Eye (tissue), 1 donor: ENCODE data around the gene TOMM34.

ENCODE experiments used
- DNase-seq: peaks from one replicate; pipeline ENCODE4 v3.0.0-alpha.2; 2015

The TOMM34 gene

DNA sequence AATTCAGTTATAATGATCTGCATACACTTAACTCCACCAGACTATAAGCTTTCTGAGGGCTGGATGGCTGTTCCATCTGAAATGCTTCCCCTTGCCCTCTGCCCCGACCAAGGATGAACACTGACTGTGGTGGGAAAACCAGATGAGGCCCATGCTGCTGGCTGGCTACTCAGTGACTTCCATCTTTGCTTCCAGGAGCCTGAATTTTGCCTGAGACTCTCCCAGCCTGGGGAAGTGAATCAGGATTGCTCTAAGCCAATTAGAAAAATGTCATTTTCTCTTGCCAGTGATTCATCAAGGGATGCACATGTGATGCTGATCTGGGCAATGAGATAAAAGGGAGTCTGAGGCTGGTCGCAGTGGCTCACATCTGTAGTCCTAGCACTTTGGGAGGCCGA lies 1.7 kb upstream of the TOMM34 start:
- DNase-seq: no peak

DNA sequence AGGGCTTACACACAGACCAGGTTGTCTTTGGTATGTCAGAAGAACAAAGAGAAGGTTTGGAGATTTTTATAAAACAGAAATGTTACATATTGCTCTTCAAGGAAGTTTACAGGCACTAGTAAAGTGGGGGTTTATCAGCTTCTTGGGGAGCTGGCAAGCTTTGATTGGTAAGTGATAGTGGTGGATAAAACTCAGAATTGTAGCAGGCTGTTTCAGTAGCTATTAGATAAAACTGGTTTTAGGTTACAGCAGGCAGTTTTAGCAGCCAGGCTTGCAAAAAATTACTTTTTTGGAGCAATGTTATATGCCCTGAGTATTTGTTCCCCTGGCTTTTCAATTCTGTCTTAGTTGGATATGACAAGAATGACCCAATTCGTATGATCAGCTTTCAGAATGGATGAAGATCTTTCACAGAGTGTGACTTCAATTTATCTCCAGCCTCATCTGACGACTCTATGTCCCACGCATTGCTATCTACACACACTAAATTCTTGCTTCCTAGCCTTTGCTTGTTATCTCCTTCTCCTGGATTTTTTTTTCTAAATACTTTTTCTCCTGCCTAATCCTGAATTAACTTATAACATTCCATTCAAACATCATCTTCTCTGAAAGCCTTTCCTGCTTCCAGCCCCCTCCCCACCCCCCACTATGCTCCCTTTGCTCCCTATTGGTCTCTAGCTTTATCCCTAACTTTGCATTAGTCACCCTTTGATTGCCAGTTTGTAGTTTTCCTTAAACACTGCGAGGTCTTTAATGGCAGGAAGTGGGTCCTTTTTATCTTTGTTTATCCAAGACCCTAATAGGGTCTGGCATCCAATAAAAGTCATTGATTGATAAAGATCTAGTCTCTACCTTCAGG lies 1.0 kb upstream of the TOMM34 start:
- DNase-seq: no peak

DNA sequence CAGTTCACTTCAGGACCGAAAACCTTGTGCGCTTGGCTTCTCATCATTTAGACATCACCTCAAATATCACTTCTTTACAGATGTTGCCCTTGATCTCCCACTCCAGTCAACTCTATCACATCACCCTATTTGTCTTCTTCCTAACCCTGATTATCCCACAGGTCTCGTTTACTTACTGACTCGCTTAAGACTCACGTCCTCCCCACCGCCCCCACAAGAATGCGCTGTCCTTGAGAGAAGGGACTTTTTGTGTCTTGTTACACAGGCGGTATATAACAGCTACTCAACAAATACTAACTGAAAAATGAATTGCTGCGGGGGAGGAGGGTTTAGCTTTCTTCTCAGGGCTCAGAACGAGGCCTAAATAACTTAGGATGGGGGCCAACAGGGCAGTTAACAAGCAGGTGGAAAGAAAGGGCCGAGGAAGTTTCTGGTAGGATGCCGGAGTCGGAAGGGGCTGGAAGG lies 527 bp downstream of the TOMM34 start:
- DNase-seq: peak; percentile 66

DNA sequence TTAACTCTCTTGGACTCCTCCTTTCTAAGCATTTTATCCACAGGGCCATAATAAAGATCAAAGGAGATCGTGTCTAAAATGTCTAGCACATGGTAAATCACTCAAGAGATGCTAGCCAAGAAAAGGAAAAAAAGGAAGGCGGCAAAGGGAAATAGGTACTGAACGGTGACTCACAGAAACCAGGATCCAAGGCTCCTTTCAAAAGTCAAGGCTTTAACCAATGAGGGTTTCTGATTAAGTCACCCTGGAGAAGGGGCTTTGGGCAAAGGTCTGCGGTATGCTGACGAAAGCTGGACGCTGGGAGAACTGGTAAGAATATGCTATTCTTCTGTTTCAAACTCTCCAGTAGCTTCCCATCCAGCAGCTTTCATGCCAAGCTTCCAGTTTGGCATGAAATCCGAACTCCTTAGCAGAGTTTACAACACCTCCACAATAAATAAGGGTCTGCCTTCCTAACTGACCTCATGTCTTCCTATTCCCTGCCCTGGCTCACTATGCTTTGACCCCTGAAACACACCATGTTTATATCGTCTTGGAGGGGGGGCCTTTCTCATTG lies 1.0 kb downstream of the TOMM34 start:
- no peak for DNase-seq

DNA sequence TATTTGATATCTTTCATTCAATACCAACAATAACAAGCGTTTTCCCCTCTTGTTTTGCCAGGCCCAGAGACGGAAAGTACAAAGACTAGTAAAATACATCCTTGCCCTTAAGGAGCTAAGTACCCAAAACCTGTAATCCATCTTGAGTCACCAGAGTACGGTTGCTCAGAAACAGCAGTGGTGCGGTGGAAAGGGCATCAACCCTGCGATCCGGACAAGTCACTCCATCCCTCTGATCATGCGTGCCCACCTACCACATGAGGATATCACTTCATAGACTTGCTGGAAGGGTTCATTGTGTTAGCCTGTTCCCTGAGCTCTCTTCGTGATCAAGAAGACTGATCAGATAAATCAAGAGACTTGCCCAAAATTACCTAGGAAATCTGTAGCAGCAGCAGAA lies 1.9 kb downstream of the TOMM34 start:
- DNase-seq: no peak

DNA sequence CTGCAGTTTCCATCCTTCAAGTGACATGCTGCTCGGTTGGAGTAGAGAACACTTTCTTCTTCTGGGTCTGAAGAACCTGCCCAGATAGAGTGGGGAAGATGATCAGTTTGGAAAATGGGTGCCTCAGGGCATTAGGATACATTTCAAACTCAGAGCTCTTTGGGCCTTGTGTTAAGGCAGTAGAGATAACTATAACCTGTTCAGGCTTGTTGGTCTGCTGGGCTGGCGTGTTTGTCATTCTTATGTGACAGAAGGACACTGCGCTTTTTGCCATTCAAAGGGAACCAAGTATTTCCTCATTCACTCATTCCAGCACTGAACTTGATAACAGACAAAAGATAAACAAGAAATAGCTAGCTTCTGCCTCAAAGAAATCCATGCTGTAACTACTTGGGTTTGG lies 3.8 kb downstream of the TOMM34 start:
- no peak for DNase-seq

DNA sequence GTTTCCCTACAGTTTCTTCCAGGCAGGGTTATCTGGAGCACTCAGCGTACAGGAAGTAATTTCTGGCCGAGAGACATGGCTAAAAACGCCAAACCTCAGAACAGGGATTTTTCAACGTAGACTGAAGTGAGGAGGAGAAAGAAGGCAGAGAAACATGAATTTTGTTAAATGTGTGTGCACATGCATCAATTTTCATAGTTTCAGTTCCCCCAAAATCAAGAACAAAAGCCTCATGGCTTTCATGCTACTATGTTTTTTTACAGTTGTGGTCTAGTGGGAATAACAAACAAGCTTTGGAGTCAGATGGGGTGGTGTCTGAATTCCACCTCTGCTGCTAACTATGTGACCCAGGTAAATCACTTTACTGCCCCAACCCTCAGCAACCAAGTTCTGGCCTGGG lies 4.9 kb downstream of the TOMM34 start:
- no peak for DNase-seq

DNA sequence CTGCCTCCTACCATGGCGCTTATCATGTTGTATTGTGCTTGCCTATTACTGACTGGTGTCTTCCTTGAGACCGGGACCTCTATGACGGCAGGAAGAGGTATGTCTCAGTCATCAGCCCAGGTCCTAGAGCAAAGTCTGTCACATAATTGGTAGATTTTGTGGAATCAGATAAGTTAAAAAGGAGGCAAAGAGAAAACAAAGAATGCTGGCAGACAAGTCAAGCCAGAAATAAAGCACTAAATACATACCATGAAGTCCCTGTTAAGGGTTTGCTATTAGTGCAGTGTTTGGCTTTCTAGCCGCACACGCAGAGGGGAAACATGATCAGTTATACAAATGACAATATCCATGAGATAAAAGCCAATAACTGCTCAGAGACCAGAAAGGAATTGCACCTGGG lies 6.0 kb downstream of the TOMM34 start:
- DNase-seq: no peak

DNA sequence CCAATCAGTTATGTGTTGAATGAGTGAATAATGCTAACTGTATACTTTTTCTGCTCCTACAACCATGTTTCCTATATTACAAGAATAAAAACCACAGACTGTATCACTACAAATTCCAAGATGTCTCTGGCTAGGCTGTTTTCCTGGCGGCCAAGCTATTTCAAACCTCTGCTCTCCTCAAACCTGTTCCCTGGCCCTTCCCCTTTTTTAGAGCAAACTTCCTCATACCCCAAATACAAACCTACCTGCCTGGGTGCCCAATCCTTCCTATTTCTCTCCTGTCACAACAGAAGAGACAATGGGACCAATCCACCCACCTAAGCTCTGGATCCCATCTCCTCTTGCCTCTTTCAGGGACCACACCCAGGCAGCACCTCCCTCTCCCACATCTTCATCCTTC lies 7.5 kb downstream of the TOMM34 start:
- DNase-seq: no peak

DNA sequence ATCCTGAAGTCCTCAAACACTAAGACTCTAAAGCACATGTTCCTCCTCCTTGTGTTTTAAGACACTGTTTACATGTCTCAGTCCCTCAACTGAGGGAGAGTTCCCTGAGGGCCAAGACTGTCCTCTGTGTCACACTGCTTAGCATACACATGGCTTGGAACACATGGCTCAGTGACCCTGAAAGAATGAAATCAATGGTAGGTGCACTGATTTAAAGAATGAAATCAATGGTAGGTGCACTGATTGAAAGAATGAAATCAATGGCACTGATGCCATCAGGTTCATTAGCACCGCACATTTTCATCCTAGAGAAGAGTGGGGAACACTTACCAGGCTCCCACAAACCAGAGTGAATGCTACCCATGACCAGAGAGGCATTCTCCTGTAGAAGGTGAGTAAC lies 9.8 kb downstream of the TOMM34 start:
- no peak for DNase-seq

DNA sequence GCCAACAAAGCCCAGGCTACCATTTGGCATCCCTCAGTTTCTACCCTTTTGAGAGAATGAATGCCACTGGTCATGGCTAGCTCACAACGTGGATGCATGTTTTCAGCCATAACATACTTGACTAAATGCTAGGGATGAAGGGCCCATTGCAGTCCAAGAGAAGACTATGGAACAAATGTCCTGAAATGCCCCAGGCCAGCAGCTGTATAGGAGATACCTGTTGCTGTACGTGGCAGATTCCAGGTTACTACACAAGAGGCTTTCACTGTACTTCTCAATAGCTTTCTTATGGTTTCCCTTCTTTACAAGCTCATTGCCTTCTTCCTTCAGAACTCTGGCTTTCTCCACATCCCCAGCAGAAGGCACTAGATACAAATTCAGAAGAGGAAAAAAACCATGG lies 11.7 kb downstream of the TOMM34 start:
- DNase-seq: no peak

DNA sequence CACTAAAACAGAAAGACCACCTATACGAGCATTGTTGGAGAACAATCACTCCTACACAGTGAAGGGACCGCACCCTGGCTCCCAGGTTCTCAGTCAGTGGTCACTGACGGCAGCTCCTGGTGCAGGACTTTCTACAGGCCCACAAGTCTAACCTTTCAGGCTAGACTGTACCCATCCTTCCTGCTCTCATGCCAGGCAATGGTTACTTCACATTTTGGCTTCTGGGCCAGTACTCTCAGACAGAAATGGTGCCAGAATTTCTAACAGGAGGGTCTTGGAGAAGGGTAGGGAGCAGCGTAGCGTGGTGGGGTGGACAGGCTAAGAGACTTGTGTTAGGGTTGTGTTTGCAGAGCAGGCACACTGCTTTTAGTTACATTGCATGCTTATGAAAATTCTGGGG lies 12.1 kb downstream of the TOMM34 start:
- no peak for DNase-seq

DNA sequence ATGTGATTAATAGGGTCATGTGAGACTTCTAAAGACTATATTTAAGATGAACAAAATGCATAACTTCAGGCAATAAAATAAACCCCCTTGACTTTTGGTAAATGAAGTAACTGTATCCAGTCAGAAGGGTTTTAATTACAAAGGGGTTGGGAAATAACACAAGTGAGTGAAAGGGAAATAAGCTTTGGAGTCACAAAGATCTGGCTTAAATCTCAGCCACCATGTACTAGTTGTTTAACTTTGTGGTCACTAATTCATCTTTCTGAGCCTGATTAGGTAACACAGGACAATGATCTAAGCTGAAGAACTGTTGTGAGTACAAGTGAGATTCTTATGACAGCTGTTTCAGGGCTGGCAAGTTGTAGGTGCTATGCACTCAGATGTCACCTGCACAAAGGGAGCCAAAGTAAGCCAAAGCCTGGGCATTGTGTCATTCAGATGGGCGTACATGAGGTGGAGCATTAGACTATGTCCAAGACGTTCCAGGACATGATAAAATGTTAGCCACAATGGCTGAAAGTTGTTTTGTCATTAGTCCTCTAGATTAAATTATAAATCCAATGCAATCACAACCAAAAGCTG lies 13.8 kb downstream of the TOMM34 start:
- DNase-seq: no peak

DNA sequence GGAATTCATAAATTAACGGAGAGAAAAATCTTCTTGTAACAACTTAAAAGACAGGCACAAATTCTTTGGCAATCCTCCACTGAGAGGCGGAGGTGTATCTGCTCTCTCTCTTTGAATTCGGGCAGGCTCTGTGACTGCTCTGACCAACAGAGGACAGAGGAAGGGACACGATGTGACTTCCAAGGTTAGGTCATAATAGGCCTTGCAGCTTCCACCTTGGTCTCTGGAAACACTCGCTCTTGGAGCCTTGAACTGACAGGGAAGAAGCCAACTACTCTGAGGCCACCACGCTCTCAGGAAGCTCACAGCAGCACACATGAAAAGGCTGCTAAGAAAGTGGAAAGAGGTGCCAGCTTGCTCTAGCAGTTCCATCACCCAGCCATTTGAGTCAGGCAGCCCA lies 14.9 kb downstream of the TOMM34 start:
- no peak for DNase-seq

DNA sequence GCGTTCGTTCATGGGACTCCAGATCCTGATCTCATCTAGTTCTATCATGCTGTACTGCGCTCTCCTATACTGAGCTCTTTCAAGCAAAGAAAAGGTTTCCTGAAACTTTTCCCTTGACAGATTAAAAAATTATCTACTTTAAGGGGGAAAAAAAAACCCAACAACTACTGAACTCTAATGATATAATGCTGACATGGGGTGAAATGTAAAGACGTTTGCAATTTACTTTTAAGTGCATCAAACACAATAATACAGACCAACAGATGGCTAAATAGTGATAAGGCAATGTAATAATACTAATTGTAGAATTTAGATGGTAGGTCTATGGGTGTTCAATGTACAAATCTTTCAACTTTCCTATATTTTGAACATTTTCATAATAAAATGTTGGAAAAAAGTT lies 16.4 kb downstream of the TOMM34 start:
- no peak for DNase-seq

DNA sequence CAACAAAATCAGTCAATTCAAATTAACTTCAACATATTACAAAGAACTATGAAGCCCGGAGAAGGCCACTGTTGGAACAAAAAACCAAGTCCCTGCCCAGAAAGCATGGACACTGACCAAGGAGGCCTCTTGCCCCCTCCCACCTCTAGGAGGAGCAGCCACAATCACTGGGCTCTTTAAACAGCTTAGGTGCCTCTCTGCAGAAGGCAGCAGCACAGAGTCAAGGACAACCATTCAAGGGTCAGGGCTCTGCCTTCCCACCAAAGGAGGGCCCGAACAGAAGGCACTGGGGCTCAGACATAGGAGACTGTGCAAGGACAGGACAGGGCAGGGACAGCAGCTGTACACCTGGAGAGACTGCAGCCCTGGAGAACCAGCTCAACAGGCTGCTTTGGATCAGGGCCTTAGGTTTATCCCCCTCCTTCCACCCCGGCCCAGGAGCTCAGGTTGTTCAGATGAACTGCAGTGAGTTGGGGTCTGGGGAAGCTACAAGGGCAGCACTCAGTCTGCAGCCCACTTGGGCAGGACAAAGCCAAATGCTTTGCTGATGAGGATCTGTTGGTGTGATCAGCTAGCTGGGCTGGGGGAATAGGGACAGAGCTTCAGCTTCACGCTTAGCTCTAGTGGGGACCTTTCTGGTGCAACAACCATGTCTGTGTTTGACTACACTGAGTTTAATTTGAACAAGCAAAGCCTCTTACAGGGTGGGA lies 17.8 kb downstream of the TOMM34 start:
- DNase-seq: no peak

DNA sequence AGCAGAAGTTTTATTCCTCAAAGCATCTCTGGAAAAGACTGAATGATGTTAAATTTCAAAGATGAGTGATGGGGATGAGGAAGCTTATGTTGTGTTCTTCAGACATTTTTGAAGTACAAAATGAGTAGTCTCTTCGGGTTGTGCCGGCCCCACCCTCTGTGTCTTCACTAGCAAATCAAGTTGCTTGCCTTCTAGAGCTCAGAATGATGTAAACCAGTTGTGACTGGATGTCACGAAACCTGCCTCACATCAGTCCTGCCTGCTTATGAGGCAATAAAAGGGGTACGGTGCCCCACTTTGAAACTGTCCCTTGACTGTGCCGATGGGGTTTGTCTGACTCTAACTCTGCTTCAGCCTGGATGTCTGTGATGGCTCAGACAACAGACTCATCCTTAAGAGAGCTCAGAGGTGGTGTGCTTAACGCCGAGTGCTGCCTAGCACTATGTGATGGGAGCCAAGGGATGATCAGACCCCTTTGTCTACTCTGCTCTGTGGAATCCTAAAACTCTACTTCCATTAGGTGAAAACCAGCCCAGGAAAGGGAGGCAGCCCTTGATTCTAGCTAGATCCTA lies 19.0 kb downstream of the TOMM34 start:
- DNase-seq: no peak

DNA sequence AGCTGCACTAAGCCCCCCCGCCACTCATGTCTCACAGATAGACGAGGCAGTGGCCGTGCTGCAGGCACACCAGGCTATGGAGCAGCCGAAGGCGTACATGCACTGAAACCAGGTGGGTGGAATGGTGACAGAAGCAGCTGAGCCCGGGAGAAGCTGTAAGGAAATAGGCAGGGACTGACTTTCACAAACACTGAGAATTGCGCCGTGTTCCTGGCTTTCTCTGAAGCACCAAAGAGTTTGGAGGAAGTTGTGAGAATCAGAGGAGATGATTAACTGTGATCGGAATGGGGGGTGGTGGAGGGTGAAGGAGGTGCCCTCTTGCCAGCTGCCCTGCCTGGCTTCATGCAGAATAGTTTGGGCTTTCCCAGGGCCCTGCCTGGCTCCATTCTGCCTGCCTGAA lies 21.6 kb downstream of the TOMM34 start:
- no peak for DNase-seq

DNA sequence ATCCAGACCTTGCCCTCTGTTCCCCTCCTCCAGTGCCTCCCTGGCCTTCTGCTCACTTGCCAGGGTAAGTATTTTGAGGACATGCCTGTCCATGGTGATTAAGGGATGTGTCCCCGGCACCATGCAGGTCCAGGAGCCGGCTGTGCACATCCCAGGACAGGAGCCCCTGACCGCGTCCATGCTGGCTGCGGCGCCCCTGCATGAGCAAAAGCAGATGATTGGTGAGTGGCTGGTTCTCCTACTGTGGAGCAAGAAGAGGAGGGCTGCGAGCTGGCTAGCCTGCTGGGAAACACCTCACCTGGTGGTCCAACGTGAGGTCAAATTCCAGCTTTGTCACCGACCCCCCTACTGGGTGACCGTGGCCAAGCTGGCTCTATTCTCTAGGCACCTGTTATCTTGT lies 23.7 kb downstream of the TOMM34 start:
- no peak for DNase-seq

DNA sequence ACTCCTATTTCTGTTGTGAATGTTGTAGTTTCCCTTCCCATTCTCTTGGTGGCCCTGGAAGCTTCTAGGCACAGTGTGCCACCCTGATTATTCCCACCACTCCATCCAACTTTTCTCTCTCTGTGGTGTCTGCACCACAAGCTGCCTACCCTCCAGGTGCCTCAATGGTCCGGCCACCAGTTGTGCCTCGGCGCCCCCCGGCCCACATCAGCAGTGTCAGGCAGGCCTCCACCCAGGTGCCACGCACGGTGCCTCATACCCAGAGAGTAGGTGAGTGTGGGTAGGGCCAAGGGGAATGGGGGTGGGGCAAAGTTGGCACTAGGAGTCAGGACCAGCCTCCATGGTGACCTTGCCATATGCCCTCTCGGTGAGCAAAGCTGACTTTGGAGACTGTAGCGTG lies 27.3 kb downstream of the TOMM34 start:
- no peak for DNase-seq

DNA sequence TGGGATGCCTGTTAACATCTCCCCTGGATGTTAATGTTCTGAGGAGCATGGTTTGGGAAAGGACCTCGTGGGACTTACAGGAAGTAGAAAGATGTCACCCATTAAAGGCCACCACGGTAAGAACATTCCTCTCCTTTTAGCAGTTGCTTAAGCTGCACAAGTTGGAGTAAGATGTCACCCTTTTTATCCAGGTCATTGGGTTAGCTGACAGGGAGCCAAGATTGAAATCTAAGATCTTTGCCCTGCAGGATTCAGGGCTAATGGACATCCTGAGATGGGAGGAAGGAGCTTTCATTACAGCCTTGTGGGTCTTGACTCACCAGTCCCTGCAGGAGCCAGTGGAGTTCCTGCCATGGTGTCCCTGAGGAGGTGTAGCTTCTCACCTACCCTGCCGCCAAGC lies 28.3 kb downstream of the TOMM34 start:
- DNase-seq: no peak

DNA sequence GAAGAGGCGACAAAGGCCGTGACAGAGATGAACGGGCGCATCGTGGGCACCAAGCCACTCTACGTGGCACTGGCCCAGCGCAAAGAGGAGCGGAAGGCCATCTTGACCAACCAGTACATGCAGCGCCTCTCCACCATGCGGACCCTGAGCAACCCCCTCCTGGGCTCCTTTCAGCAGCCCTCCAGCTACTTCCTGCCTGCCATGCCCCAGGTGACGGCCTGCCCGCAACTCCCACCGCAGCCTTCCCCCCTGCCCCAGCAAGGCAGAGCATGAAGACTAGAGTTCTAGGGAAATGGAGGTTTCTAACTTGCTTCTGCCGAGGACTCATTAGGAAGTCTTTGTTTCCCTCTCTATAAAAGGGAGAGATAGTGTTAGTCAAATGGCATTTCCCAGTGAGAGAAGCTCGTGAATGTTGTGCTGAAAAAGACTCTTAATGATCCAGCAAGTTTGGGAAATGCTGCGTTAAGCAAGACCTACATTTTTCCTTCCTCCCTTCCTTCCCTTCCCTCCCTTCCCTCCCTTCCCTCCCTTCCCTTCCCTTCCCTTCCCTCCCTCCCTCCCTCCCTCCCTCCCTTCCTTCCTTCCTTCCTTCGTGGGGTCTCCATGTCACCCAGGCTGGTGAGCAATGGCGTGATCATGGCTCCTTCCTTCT lies 29.6 kb downstream of the TOMM34 start:
- DNase-seq: no peak

DNA sequence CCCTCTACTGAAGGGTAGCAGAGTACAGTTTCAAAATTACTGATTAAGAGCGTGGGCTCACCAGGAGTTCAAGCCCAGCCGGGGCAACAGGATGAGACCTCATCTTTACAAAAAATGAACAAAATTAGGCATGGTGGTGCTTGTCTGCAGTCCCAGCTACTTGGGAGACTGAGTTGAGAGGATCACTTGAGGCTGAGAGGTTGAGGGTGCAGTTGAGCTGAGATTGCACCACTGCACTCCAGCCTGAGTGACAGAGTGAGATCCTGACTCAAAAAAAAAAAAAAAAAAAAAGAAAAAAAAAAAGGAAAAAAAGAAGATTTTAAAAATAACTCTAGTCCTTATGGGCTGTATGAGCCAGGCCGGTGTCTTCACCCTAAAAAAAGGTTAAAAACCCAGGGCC lies 31.6 kb downstream of the TOMM34 start:
- no peak for DNase-seq
